H9 (cell line): ENCODE data around the gene RASAL1. TPM values are rescaled to one million over a fixed set of nuclear protein-coding genes. Genes with fewer than 3 reads are reported as not detected.

Experiments used
- DNase-seq: peaks from one replicate; pipeline ENCODE4 v3.0.0-alpha.2; 2017
- H2AFZ ChIP-seq: one replicate; pipeline ENCODE4 v1.6.1; 2013; ENCODE audit warnings: mild to moderate bottlenecking, low read length, control low read depth, moderate library complexity
- H2AK5ac ChIP-seq: 2 replicates; pipeline ENCODE4 v1.6.1; 2013; ENCODE audit warnings: low read length, control low read depth, mixed read lengths; ENCODE audit not compliant: insufficient read length
- H2BK120ac ChIP-seq: one replicate; pipeline ENCODE4 v1.6.1; 2013; ENCODE audit warnings: low read depth, mild to moderate bottlenecking, low read length, control low read depth, inconsistent platforms; ENCODE audit not compliant: poor library complexity, severe bottlenecking
- H2BK12ac ChIP-seq: 2 replicates; pipeline ENCODE4 v1.6.1; 2013; ENCODE audit warnings: low read length, control low read depth, mixed read lengths, low read depth; ENCODE audit not compliant: insufficient read length
- H2BK15ac ChIP-seq: 2 replicates; pipeline ENCODE4 v1.6.1; 2013; ENCODE audit warnings: low read depth, low read length, control low read depth
- H2BK20ac ChIP-seq: one replicate; pipeline ENCODE4 v1.6.1; 2013; ENCODE audit warnings: low read depth, mild to moderate bottlenecking, low read length, control low read depth, inconsistent platforms; ENCODE audit not compliant: poor library complexity, severe bottlenecking
- H2BK5ac ChIP-seq: 2 replicates; pipeline ENCODE4 v1.6.1; 2013; ENCODE audit warnings: low read length, control low read depth, mixed read lengths; ENCODE audit not compliant: insufficient read length
- H3K14ac ChIP-seq: 2 replicates; pipeline ENCODE4 v1.6.1; 2013; ENCODE audit warnings: low read length, control low read depth; ENCODE audit not compliant: insufficient read depth
- H3K18ac ChIP-seq: 2 replicates; pipeline ENCODE4 v1.6.1; 2013; ENCODE audit warnings: low read depth, mild to moderate bottlenecking, mixed read lengths, low read length, control low read depth; ENCODE audit not compliant: insufficient read length
- H3K23ac ChIP-seq: 2 replicates; pipeline ENCODE4 v1.6.1; 2013; ENCODE audit warnings: low read length, control low read depth, mixed read lengths, low read depth; ENCODE audit not compliant: insufficient read length
- H3K23me2 ChIP-seq: 2 replicates; pipeline ENCODE4 v1.6.1; 2013; ENCODE audit warnings: low read depth, mild to moderate bottlenecking, mixed read lengths, low read length, control low read depth; ENCODE audit not compliant: insufficient read length, poor library complexity, severe bottlenecking
- H3K27ac ChIP-seq: 2 replicates; pipeline ENCODE4 v1.5.1; 2013; ENCODE audit warnings: low read length, control low read depth, mixed read lengths, low read depth; ENCODE audit not compliant: insufficient read length
- H3K27me3 ChIP-seq: 2 replicates; pipeline ENCODE4 v1.6.1; 2013; ENCODE audit warnings: low read length, control low read depth, inconsistent platforms; ENCODE audit not compliant: insufficient read depth
- H3K4ac ChIP-seq: 2 replicates; pipeline ENCODE4 v1.6.1; 2013; ENCODE audit warnings: low read depth, mild to moderate bottlenecking, control low read depth, inconsistent platforms, low read length, moderate library complexity
- H3K4me1 ChIP-seq: 2 replicates; pipeline ENCODE4 v1.6.1; 2013; ENCODE audit warnings: low read length, control low read depth, inconsistent platforms; ENCODE audit not compliant: insufficient read depth
- H3K4me2 ChIP-seq: 2 replicates; pipeline ENCODE4 v1.6.1; 2013; ENCODE audit warnings: low read length, control low read depth, mixed read lengths; ENCODE audit not compliant: insufficient read length, insufficient read depth
- H3K56ac ChIP-seq: 2 replicates; pipeline ENCODE4 v1.6.1; 2013; ENCODE audit warnings: low read depth, mild to moderate bottlenecking, mixed read lengths, low read length, control low read depth; ENCODE audit not compliant: insufficient read length
- H3K79me1 ChIP-seq: 2 replicates; pipeline ENCODE4 v1.6.1; 2013; ENCODE audit warnings: low read depth, mild to moderate bottlenecking, moderate library complexity, low read length, control low read depth, inconsistent platforms; ENCODE audit not compliant: insufficient read depth, poor library complexity, severe bottlenecking
- H3K79me2 ChIP-seq: 2 replicates; pipeline ENCODE4 v1.6.1; 2013; ENCODE audit warnings: low read length, control low read depth, inconsistent platforms; ENCODE audit not compliant: insufficient read depth
- H3K9ac ChIP-seq: 2 replicates; pipeline ENCODE4 v1.6.1; 2013; ENCODE audit warnings: low read length, control low read depth, mixed read lengths; ENCODE audit not compliant: insufficient read length; ENCODE audit errors: extremely low read depth
- H3K9me3 ChIP-seq: one replicate; pipeline ENCODE4 v1.6.1; 2013; ENCODE audit warnings: low read depth, low read length, inconsistent platforms; ENCODE audit not compliant: control insufficient read depth
- H3T11ph ChIP-seq: one replicate; pipeline ENCODE4 v1.6.1; 2013; ENCODE audit warnings: mild to moderate bottlenecking, low read length, control low read depth, inconsistent platforms
- H4K20me1 ChIP-seq: one replicate; pipeline ENCODE4 v1.6.1; 2013; ENCODE audit not compliant: control insufficient read depth, insufficient read length, insufficient read depth
- H4K5ac ChIP-seq: 2 replicates; pipeline ENCODE4 v1.6.1; 2013; ENCODE audit warnings: low read depth, mild to moderate bottlenecking, mixed read lengths, low read length, control low read depth; ENCODE audit not compliant: insufficient read length
- H4K8ac ChIP-seq: replicated peaks from 2 replicates; pipeline ENCODE4 v1.6.1; 2013; ENCODE audit warnings: low read length, control low read depth, mixed read lengths, low read depth; ENCODE audit not compliant: insufficient read length
- H4K91ac ChIP-seq: 2 replicates; pipeline ENCODE4 v1.6.1; 2013; ENCODE audit warnings: low read depth, mild to moderate bottlenecking, moderate library complexity, mixed read lengths, low read length, control low read depth; ENCODE audit not compliant: insufficient read length
- H3K27ac Mint-ChIP-seq, 3 experiments: 2 replicates in 2 of 3; 3 replicates in 1 of 3; pipeline ENCODE4 v1.8.0; 2020 to 2021; ENCODE audit warnings: mixed read lengths in 3 of 3, mild to moderate bottlenecking in 1 of 3, moderate library complexity in 1 of 3
- H3K27me3 Mint-ChIP-seq: 2 replicates; pipeline ENCODE4 v1.8.0; 2021; ENCODE audit warnings: low read depth, mild to moderate bottlenecking, moderate library complexity, mixed read lengths
- H3K36me3 Mint-ChIP-seq, 3 experiments: 2 replicates in 2 of 3; 3 replicates in 1 of 3; pipeline ENCODE4 v1.8.0; 2020 to 2021; ENCODE audit warnings: low read depth in 3 of 3, mixed read lengths in 3 of 3; ENCODE audit not compliant: insufficient read depth in 1 of 3
- H3K4me1 Mint-ChIP-seq, 2 experiments: 2 replicates each; pipeline ENCODE4 v1.8.0; 2020; ENCODE audit warnings: mixed read lengths in 2 of 2
- H3K4me3 Mint-ChIP-seq, 2 experiments: 2 replicates in 1 of 2; 3 replicates in 1 of 2; pipeline ENCODE4 v1.8.0; 2020 to 2021; ENCODE audit warnings: mild to moderate bottlenecking in 2 of 2, mixed read lengths in 2 of 2, moderate library complexity in 1 of 2
- H3K9me3 Mint-ChIP-seq, 2 experiments: 2 replicates in 1 of 2; 3 replicates in 1 of 2; pipeline ENCODE4 v1.8.0; 2020; ENCODE audit warnings: mild to moderate bottlenecking in 2 of 2, mixed read lengths in 2 of 2, moderate library complexity in 1 of 2
- WGBS: extraction: QIAGEN DNeasy Blood & Tissue Kit; methylation state at CpG from one replicate; pipeline ENCODE4 v1.1.7; 2013; ENCODE audit warnings: missing lambda C conversion rate, low lambda C conversion rate, mixed read lengths; ENCODE audit not compliant: insufficient read length; ENCODE audit errors: extremely low coverage; 5-methylcytosine and 5-hydroxymethylcytosine counted together
- total RNA-seq: library from RNA; stranded (reverse); gene quantifications from 2 replicates; pipeline ENCODE4 v1.2.1, GENCODE V29; 2021
- TF ChIP-seq, protein P1 (sequence below): fragments of 200-600 bp; sonication (generic); conservative IDR thresholded peaks from 3 replicates; pipeline ENCODE4 v1.8.0; 2021; ENCODE audit warnings: antibody characterized with exemption, mild to moderate bottlenecking

RASAL1 gene
- total RNA-seq, 1 experiment from 2014 or later: 2.3 TPM

DNA sequence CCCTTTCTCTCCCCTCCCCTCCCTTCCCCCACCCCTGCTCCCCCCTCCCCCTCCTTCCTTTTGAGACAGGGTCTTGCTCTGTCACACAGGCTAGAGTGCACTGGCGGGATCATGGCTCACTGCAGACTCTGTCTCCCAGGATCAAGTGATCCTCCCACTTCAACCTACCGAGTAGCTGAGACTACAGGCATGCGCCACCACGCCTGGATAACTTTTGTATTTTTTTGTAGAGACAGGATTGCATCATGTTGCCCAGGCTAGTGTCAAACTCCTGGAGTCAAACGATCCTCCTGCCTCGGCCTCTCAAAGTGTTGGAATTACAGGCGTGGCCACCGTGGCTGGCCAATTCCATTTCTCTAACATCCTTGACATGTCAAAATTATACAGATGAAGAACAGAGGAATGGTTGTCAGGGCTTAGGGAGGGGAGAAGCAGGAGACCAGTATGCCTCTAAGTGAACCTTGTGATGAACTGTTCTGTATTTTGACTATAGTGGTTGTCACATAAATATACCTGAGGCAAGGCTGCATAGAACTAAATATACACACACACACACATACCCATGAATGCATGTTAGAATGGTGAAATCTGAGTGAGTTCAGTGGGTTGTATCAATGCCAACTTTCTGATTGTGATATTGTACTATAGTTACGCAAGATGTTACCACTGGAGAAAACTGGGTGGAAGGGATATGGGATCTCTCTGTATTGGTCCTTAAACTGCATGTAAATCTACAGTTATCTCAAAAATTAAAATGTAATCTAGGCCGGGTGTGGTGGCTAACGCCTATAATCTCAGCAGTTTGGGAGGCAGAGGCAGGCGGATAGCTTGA, 10.4 kb upstream of the RASAL1 start:
- H2AK5ac ChIP-seq: no peak overlapping the region
- H2AFZ ChIP-seq: no peak overlapping the region
- no peaks in the 10 kb centered on the region for H3K9me3 ChIP-seq
- no peaks in the 10 kb centered on the region for H4K20me1 ChIP-seq
- Mint-ChIP-seq H3K27ac (no peak overlapping the region), H3K4me3 (no peak overlapping the region), H3K9me3 (peaks cover 6% of the 10 kb centered on the region in 2 experiments; a peak in 4 of 5 replicates), H3K36me3 (no peaks in the 10 kb centered on the region; a peak in 3 of 7 replicates), H3K4me1 (peaks cover 15 to 29% of the 10 kb centered on the region in 2 experiments), H3K27me3 (peaks cover 17% of the 10 kb centered on the region)
- H3K79me2 ChIP-seq: no peaks in the 10 kb centered on the region
- H3K14ac ChIP-seq: no peak overlapping the region
- H2BK12ac ChIP-seq: no peak overlapping the region
- H2BK5ac ChIP-seq: no peak overlapping the region
- no peak overlapping the region for H3K4me2 ChIP-seq
- H2BK15ac ChIP-seq: no peak overlapping the region
- TF ChIP-seq, protein P1, sequence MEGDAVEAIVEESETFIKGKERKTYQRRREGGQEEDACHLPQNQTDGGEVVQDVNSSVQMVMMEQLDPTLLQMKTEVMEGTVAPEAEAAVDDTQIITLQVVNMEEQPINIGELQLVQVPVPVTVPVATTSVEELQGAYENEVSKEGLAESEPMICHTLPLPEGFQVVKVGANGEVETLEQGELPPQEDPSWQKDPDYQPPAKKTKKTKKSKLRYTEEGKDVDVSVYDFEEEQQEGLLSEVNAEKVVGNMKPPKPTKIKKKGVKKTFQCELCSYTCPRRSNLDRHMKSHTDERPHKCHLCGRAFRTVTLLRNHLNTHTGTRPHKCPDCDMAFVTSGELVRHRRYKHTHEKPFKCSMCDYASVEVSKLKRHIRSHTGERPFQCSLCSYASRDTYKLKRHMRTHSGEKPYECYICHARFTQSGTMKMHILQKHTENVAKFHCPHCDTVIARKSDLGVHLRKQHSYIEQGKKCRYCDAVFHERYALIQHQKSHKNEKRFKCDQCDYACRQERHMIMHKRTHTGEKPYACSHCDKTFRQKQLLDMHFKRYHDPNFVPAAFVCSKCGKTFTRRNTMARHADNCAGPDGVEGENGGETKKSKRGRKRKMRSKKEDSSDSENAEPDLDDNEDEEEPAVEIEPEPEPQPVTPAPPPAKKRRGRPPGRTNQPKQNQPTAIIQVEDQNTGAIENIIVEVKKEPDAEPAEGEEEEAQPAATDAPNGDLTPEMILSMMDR: no peak
- WGBS: no CpG with 5 or more reads among the region's 12 CpGs
- no peak overlapping the region for H4K8ac ChIP-seq
- no peak overlapping the region for H3K9ac ChIP-seq
- no peak overlapping the region for H2BK20ac ChIP-seq
- no peak for DNase-seq
- H3T11ph ChIP-seq: no peak overlapping the region
- H3K4me1 ChIP-seq: peaks cover 2% of the 10 kb centered on the region; the same call in 1 of the 2 replicates
- peaks cover 4% of the 10 kb centered on the region for H3K23me2 ChIP-seq
- no peak overlapping the region for H3K4ac ChIP-seq
- H3K79me1 ChIP-seq: no peaks in the 10 kb centered on the region
- no peak overlapping the region for H4K91ac ChIP-seq
- no peak overlapping the region for H3K23ac ChIP-seq
- no peak overlapping the region for H3K56ac ChIP-seq
- H3K27me3 ChIP-seq: no peaks in the 10 kb centered on the region; the same call in 1 of the 2 replicates
- H3K27ac ChIP-seq: no peak overlapping the region
- H4K5ac ChIP-seq: no peak overlapping the region
- no peak overlapping the region for H2BK120ac ChIP-seq
- H3K18ac ChIP-seq: no peak overlapping the region
